Measurements from ENCODE around the gene GOLGB1. TPM values are rescaled to one million over a fixed set of nuclear protein-coding genes. Genes with fewer than 3 reads are reported as not detected.

The GOLGB1 gene
- total RNA-seq, 4 donors from 2014 or later = 71.7 to 101 (median 94.9) TPM

DNA sequence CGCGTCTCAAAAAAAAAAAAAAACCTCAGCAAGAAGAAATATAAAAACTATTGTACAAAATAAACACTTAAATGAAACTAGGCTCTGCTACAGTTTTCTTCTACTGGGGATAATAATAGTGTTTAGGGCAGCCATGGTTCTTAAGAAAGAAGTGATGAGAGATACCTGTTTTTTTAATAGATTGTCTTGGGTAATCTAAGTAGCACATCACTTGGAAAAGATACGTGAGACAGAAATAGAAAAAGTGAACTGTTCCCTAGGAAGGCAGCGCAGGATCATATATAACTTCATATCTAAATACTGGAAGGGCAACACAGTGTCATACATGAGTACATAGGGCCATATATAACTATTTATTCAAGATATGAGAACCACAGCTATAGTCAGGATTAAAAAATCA is 11.9 kb downstream of the GOLGB1 start:
- intact Hi-C loops (cut with DNase I; ENCODE audit: low total_unique reads) = no loop called here
- TF ChIP-seq POLR2A (IDR thresholded peaks at IDR 0.05) (no peak), EP300 (IDR thresholded peaks at IDR 0.05; ENCODE audit: low read depth) (no peak), POLR2AphosphoS5 (IDR thresholded peaks at IDR 0.05) (no peak)
- TF ChIP-seq, protein P1, sequence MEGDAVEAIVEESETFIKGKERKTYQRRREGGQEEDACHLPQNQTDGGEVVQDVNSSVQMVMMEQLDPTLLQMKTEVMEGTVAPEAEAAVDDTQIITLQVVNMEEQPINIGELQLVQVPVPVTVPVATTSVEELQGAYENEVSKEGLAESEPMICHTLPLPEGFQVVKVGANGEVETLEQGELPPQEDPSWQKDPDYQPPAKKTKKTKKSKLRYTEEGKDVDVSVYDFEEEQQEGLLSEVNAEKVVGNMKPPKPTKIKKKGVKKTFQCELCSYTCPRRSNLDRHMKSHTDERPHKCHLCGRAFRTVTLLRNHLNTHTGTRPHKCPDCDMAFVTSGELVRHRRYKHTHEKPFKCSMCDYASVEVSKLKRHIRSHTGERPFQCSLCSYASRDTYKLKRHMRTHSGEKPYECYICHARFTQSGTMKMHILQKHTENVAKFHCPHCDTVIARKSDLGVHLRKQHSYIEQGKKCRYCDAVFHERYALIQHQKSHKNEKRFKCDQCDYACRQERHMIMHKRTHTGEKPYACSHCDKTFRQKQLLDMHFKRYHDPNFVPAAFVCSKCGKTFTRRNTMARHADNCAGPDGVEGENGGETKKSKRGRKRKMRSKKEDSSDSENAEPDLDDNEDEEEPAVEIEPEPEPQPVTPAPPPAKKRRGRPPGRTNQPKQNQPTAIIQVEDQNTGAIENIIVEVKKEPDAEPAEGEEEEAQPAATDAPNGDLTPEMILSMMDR (IDR thresholded peaks at IDR 0.05) = no peak
- peaks cover 0 to 30% (median 3%) of the 10 kb centered on the region in 4 donors for H3K4me1 ChIP-seq

DNA sequence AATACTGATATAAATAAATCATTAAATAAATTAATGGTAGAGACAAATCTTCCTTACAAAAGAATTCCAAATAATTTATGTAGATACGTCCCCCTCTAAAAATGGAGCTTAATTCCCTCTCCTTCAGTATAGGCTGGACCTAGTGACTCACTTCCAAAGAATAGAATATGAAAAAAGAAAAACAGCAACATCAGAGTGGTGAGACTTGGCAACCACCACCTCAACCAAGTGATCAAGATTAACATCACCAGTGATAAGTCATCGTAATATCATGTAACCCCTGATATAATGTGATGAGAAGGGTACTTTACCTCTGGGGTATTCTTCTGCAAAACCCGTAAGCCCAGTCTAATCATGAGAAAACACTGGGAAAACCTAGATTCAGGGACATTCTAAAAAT is 13.4 kb downstream of the GOLGB1 start:
- intact Hi-C loops (cut with DNase I; ENCODE audit: low total_unique reads) (no loop called here), in situ Hi-C loops (cut with MboI; ENCODE audit: low pct_ligation_motif_present in 1 of 4, low pct_unique_long_range_greater_than_20kb in 1 of 4, low sequenced_read_pairs in 3 of 4) (no loop called here)
- TF ChIP-seq EP300 (IDR thresholded peaks at IDR 0.05; ENCODE audit: low read depth) (no peak), POLR2A (IDR thresholded peaks at IDR 0.05) (no peak), POLR2AphosphoS5 (IDR thresholded peaks at IDR 0.05) (no peak)
- TF ChIP-seq, protein P1 (IDR thresholded peaks at IDR 0.05) = no peak

More for the DNA sequence above, 11.9 kb downstream of the GOLGB1 start:
- no peak for DNase-seq
- in situ Hi-C loops (cut with MboI; ENCODE audit: low pct_ligation_motif_present in 1 of 4, low pct_unique_long_range_greater_than_20kb in 1 of 4, low sequenced_read_pairs in 3 of 4) = no loop called here
- 80 to 93% methylated on average over 4 of the region's 4 CpGs for WGBS, 2 donors (ENCODE audit: low coverage in 1 of 2)
- Histone ChIP-seq H3K27me3 (no peaks in the 10 kb centered on the region), H3K36me3 (no peaks in the 10 kb centered on the region), H3K9me3 (no peaks in the 10 kb centered on the region), H3K27ac (no peak overlapping the region), H3K4me3 (no peak overlapping the region)

DNA sequence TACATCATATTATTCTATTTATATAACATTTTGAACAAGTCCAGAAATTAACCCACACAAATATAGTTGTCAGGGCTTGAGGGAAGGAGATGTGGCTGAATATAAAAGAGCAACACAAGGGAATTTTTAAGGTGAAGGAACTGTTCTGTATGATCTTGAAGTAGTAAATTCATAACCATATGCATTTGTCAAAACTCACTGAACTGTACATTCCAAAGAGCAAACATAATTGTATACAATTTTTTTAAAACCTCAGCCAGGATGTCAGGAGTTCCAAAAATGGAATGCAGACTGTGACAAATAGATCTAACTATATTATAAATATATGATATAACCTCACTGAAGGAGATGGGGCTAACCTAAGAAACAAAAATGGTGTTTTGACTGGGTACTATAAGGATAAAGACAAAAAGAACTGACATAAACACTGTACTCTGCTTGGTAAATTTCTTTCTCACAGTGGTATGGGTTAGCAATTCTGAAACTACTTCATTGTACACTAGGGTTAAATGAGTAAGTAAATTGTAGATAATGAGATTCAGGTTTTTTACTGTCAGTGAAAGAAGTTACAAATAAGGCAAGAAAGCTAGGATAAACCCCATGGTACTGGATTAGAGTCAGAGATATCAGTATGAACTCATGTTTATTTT is 14.4 kb downstream of the GOLGB1 start:
- no peaks in the 10 kb centered on the region for H3K9me3 ChIP-seq
- intact Hi-C loops (cut with DNase I; ENCODE audit: low total_unique reads) = no loop called here
- TF ChIP-seq POLR2AphosphoS5 (IDR thresholded peaks at IDR 0.05) (no peak), POLR2A (IDR thresholded peaks at IDR 0.05) (no peak), EP300 (IDR thresholded peaks at IDR 0.05; ENCODE audit: low read depth) (no peak)
- TF ChIP-seq, protein P1 (IDR thresholded peaks at IDR 0.05) = no peak
- H3K27me3 ChIP-seq = no peaks in the 10 kb centered on the region
- H3K4me3 ChIP-seq = no peak overlapping the region
- peaks cover 0 to 30% (median 4%) of the 10 kb centered on the region in 4 donors for H3K4me1 ChIP-seq
- peaks cover 0 to 4% (median 0%) of the 10 kb centered on the region in 4 donors for H3K36me3 ChIP-seq
- no peak overlapping the region for H3K27ac ChIP-seq
- in situ Hi-C loops (cut with MboI; ENCODE audit: low pct_ligation_motif_present in 1 of 4, low pct_unique_long_range_greater_than_20kb in 1 of 4, low sequenced_read_pairs in 3 of 4) = no loop called here
- no peak for DNase-seq

More for the DNA sequence above, 13.4 kb downstream of the GOLGB1 start:
- H3K9me3 ChIP-seq = no peaks in the 10 kb centered on the region
- no peak overlapping the region for H3K27ac ChIP-seq
- whole genome bisulfite sequencing, 2 donors (ENCODE audit: low coverage in 1 of 2) = 74 to 90% methylated on average over 3 of the region's 3 CpGs
- peaks cover 0 to 39% (median 4%) of the 10 kb centered on the region in 4 donors for H3K4me1 ChIP-seq
- no peak overlapping the region for H3K4me3 ChIP-seq
- no peaks in the 10 kb centered on the region for H3K27me3 ChIP-seq
- no peaks in the 10 kb centered on the region for H3K36me3 ChIP-seq
- no peak for DNase-seq

DNA sequence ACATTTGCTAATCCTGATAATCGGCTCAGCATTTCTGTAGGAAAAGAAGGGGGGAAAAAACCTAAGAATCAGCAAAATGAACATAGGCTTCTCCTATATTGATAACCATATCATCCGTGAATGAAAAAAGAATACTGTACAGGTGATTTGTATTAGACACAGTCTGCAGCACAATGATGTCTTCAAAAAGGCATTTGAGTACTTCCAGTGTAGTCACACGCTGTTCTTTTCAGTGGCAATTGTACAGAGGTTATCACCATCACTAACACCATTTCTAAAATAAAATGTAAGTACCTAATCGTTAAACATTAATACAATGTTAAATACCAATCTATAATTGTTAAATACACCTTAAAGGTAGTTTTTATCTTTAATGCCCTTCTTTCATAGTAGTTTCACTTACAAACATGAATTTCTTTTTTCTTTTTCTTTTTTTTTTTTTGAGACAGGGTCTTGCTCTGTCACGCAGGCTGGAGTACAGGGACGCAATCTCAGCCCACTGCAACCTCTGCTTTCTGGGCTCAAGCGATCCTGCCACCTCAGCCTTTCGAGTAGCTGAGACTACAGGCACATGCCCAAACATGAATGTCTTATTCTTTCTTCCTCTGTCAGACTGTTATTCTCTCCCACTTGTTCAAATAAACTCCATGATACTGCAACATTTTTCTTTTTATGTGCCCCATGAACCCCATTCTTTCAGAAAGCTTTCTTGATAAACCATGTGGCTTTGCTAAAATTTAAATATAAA is 18.4 kb downstream of the GOLGB1 start:
- H3K9me3 ChIP-seq = no peaks in the 10 kb centered on the region
- H3K4me3 ChIP-seq = no peak overlapping the region
- in situ Hi-C loops (cut with MboI; ENCODE audit: low pct_ligation_motif_present in 1 of 4, low pct_unique_long_range_greater_than_20kb in 1 of 4, low sequenced_read_pairs in 3 of 4) (no loop called here), intact Hi-C loops (cut with DNase I; ENCODE audit: low total_unique reads) (no loop called here)
- peaks cover 0 to 23% (median 4%) of the 10 kb centered on the region in 4 donors for H3K4me1 ChIP-seq
- WGBS, 2 donors (ENCODE audit: low coverage in 1 of 2) = 91 to 93% methylated on average over 7 to 8 of the region's 8 CpGs
- DNase-seq = no peak
- no peak overlapping the region for H3K27ac ChIP-seq
- H3K27me3 ChIP-seq = no peaks in the 10 kb centered on the region
- TF ChIP-seq, protein P1 (IDR thresholded peaks at IDR 0.05) = no peak
- TF ChIP-seq POLR2A (IDR thresholded peaks at IDR 0.05) (no peak), EP300 (IDR thresholded peaks at IDR 0.05; ENCODE audit: low read depth) (no peak), POLR2AphosphoS5 (IDR thresholded peaks at IDR 0.05) (no peak)
- H3K36me3 ChIP-seq = peaks cover 0 to 34% (median 13%) of the 10 kb centered on the region in 4 donors

Data from transverse colon (tissue), 4 donors.